GM23338 (cell line): Measurements from ENCODE around the gene DHRS12. TPM values are rescaled to one million over a fixed set of nuclear protein-coding genes. Genes with fewer than 3 reads are reported as not detected.
A peak's percentile ranks its signal among the peaks of the same experiment; 100 is the strongest.

Experiments used
- ATAC-seq: fragments of 200-7000 bp; cut with Tn5 transposase; 3 replicates; pipeline ENCODE4 v1.9.1; 2020
- DNase-seq: peaks from one replicate; pipeline ENCODE4 v3.0.0-alpha.2; 2015; ENCODE audit warnings: low spot score
- H2AFZ ChIP-seq: fragments of 200-600 bp; sonication (generic); 2 replicates; pipeline ENCODE4 v1.8.0; 2016; ENCODE audit warnings: antibody characterized with exemption, mild to moderate bottlenecking, moderate library complexity
- H3F3A ChIP-seq: fragments of 200-600 bp; sonication (generic); replicated peaks from 2 replicates; pipeline ENCODE4 v1.8.0; 2017; ENCODE audit warnings: antibody characterized with exemption, mixed run types, low read depth
- H3K27ac ChIP-seq: fragments of 200-600 bp; sonication (generic); 2 replicates; pipeline ENCODE4 v1.6.1; 2016; ENCODE audit warnings: low read depth
- H3K27me3 ChIP-seq: fragments of 200-600 bp; sonication (generic); 2 replicates; pipeline ENCODE4 v1.8.0; 2016; ENCODE audit warnings: mild to moderate bottlenecking, mixed run types, moderate library complexity; ENCODE audit not compliant: insufficient read depth
- H3K36me3 ChIP-seq: fragments of 200-600 bp; sonication (generic); 2 replicates; pipeline ENCODE4 v1.8.0; 2016; ENCODE audit warnings: mild to moderate bottlenecking; ENCODE audit not compliant: insufficient read depth
- H3K4me1 ChIP-seq: fragments of 200-600 bp; sonication (generic); 2 replicates; pipeline ENCODE4 v1.8.0; 2016; ENCODE audit warnings: mild to moderate bottlenecking, moderate library complexity; ENCODE audit not compliant: insufficient read depth
- H3K4me2 ChIP-seq: fragments of 200-600 bp; sonication (generic); 2 replicates; pipeline ENCODE4 v1.7.1; 2017; ENCODE audit warnings: mixed run types
- H3K4me3 ChIP-seq: fragments of 200-600 bp; sonication (generic); 2 replicates; pipeline ENCODE4 v1.6.1; 2016; ENCODE audit warnings: mixed run types
- H3K79me2 ChIP-seq: fragments of 200-600 bp; sonication (generic); replicated peaks from 2 replicates; pipeline ENCODE4 v1.8.0; 2017; ENCODE audit warnings: mild to moderate bottlenecking; ENCODE audit not compliant: insufficient read depth
- H3K9me2 ChIP-seq: fragments of 200-600 bp; sonication (generic); 2 replicates; pipeline ENCODE4 v1.8.0; 2017; ENCODE audit not compliant: insufficient read depth
- H4K20me1 ChIP-seq: fragments of 200-600 bp; sonication (generic); replicated peaks from 2 replicates; pipeline ENCODE4 v1.8.0; 2017; ENCODE audit warnings: mild to moderate bottlenecking; ENCODE audit not compliant: insufficient read depth
- H3K27ac Mint-ChIP-seq: 2 replicates; pipeline ENCODE4 v1.8.0; 2020; ENCODE audit warnings: inconsistent platforms, mild to moderate bottlenecking, moderate library complexity, mixed read lengths
- H3K27me3 Mint-ChIP-seq: 3 replicates; pipeline ENCODE4 v1.8.0; 2022; ENCODE audit warnings: low read depth, mild to moderate bottlenecking, moderate library complexity, mixed read lengths, inconsistent platforms; ENCODE audit not compliant: insufficient read depth, poor library complexity
- H3K36me3 Mint-ChIP-seq: 3 replicates; pipeline ENCODE4 v1.8.0; 2021; ENCODE audit warnings: low read depth, mild to moderate bottlenecking, inconsistent platforms, moderate library complexity, mixed read lengths
- H3K4me1 Mint-ChIP-seq: 3 replicates; pipeline ENCODE4 v1.8.0; 2020; ENCODE audit warnings: mild to moderate bottlenecking, inconsistent platforms, mixed read lengths
- H3K4me3 Mint-ChIP-seq: 3 replicates; pipeline ENCODE4 v1.8.0; 2021; ENCODE audit warnings: moderate library complexity, mild to moderate bottlenecking, inconsistent platforms, mixed read lengths
- H3K9me3 Mint-ChIP-seq: 3 replicates; pipeline ENCODE4 v1.8.0; 2020; ENCODE audit warnings: moderate library complexity, mild to moderate bottlenecking, inconsistent platforms, mixed read lengths
- JUNB ChIP-seq: IDR thresholded peaks from one replicate; pipeline ENCODE4 v1.6.1; 2016; ENCODE audit warnings: antibody characterized with exemption; ENCODE audit not compliant: unreplicated experiment
- NANOG ChIP-seq: IDR thresholded peaks from 2 replicates; pipeline ENCODE4 v1.6.1; 2016; ENCODE audit warnings: antibody characterized with exemption, borderline replicate concordance
- POLR2AphosphoS5 ChIP-seq: IDR thresholded peaks from 2 replicates; pipeline ENCODE4 v1.6.1; 2016; ENCODE audit warnings: antibody characterized with exemption, low read depth
- REST ChIP-seq: IDR thresholded peaks from one replicate; pipeline ENCODE4 v1.6.1; 2018; ENCODE audit warnings: antibody characterized with exemption; ENCODE audit not compliant: unreplicated experiment
- STAT1 ChIP-seq: IDR thresholded peaks from one replicate; pipeline ENCODE4 v1.6.1; 2016; ENCODE audit warnings: antibody characterized with exemption; ENCODE audit not compliant: unreplicated experiment
- polyA plus RNA-seq: library from polyadenylated mRNA; unstranded; fragments of >200 nt; fragmentation: Nextera tagmentation; extraction: Ambion mirVana; gene quantifications from 2 replicates; pipeline ENCODE4 v1.2.1, GENCODE V29; 2016
- total RNA-seq: library from RNA; depleted of rRNA; stranded (reverse); fragments of >200 nt; shearing (Covaris generic); gene quantifications from 2 replicates; pipeline ENCODE4 v1.2.3, GENCODE V29; 2014
- TF ChIP-seq, protein P1 (sequence below), 2 experiments: fragments of 200-600 bp in 1 of 2; sonication (generic) in 1 of 2; conservative IDR thresholded peaks; 2 replicates each; pipeline versions ENCODE4 v1.5.1 to v1.6.1; 2016 to 2017; ENCODE audit warnings: antibody characterized with exemption in 2 of 2, low read depth in 2 of 2, mild to moderate bottlenecking in 2 of 2, moderate library complexity in 1 of 2

Gene DHRS12
- total and polyA plus RNA-seq, 2 experiments from 2014 or later: 4.6 to 12.2 TPM

GRCh38 chr13:51818781-51819511 is 15.0 kb upstream of the DHRS12 start:
- ATAC-seq (peak; percentile 35), DNase-seq (no peak)
- no peaks in the 10 kb centered on the region for H3K27me3 Mint-ChIP-seq
- H3K4me1 Mint-ChIP-seq: peaks cover 45% of the 10 kb centered on the region
- Histone ChIP-seq H3K4me2 (peak overlapping the region; percentile 64), H3K36me3 (no peaks in the 10 kb centered on the region), H4K20me1 (no peaks in the 10 kb centered on the region), H3F3A (no peaks in the 10 kb centered on the region), H3K4me3 (no peak overlapping the region), H3K27me3 (no peaks in the 10 kb centered on the region), H3K4me1 (peaks cover 31% of the 10 kb centered on the region), H2AFZ (peak overlapping the region; percentile 78; the same call in 1 of the 2 replicates), H3K79me2 (no peaks in the 10 kb centered on the region), H3K27ac (no peak overlapping the region), H3K9me2 (no peaks in the 10 kb centered on the region)
- no peaks in the 10 kb centered on the region for H3K9me3 Mint-ChIP-seq
- H3K27ac Mint-ChIP-seq: no peak overlapping the region; the same call in 1 of the 2 replicates
- no peaks in the 10 kb centered on the region for H3K36me3 Mint-ChIP-seq
- no peak for TF ChIP-seq JUNB
- TF ChIP-seq REST: no peak
- no peak for TF ChIP-seq NANOG
- TF ChIP-seq POLR2AphosphoS5: no peak
- TF ChIP-seq STAT1: no peak
- H3K4me3 Mint-ChIP-seq: no peak overlapping the region

DNA sequence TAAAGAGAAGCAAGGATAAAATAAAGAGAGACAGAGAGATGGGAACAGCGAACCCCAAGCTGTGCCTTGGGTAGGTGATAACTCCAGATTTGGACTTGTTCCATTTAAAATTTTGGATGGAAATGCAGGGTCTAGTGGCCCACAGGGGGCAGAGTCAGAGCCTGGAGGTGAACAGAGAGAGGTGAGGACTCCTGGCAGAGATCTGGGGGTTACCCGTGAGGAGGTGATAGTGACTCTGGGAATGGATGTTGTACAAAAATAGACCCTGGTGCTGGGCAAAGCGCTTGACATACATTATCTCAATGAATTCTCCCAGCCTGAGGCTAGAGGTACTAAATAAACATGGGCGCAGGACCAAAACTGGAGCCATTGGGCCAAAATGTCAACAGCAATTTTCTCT is 14.3 kb upstream of the DHRS12 start:
- peak; percentile 13; the same call in 2 of the 3 replicates for ATAC-seq
- no peak overlapping the region for H3K27ac ChIP-seq
- H3K36me3 ChIP-seq: no peaks in the 10 kb centered on the region
- no peaks in the 10 kb centered on the region for H3F3A ChIP-seq
- no peaks in the 10 kb centered on the region for H4K20me1 ChIP-seq
- no peak overlapping the region for H3K27ac Mint-ChIP-seq
- H3K27me3 Mint-ChIP-seq: no peaks in the 10 kb centered on the region
- H3K4me3 Mint-ChIP-seq: no peak overlapping the region
- no peaks in the 10 kb centered on the region for H3K27me3 ChIP-seq
- no peaks in the 10 kb centered on the region for H3K9me3 Mint-ChIP-seq
- no peaks in the 10 kb centered on the region for H3K79me2 ChIP-seq
- no peak for TF ChIP-seq REST
- TF ChIP-seq, protein P1, sequence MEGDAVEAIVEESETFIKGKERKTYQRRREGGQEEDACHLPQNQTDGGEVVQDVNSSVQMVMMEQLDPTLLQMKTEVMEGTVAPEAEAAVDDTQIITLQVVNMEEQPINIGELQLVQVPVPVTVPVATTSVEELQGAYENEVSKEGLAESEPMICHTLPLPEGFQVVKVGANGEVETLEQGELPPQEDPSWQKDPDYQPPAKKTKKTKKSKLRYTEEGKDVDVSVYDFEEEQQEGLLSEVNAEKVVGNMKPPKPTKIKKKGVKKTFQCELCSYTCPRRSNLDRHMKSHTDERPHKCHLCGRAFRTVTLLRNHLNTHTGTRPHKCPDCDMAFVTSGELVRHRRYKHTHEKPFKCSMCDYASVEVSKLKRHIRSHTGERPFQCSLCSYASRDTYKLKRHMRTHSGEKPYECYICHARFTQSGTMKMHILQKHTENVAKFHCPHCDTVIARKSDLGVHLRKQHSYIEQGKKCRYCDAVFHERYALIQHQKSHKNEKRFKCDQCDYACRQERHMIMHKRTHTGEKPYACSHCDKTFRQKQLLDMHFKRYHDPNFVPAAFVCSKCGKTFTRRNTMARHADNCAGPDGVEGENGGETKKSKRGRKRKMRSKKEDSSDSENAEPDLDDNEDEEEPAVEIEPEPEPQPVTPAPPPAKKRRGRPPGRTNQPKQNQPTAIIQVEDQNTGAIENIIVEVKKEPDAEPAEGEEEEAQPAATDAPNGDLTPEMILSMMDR (conservative IDR thresholded peaks at IDR 0.05; ENCODE audit: low read depth in 2 of 2): peak; percentile 39 to 41; a peak in 2 of 4 replicates
- no peak overlapping the region for H3K4me3 ChIP-seq
- H2AFZ ChIP-seq: 0 out of 2 replicates have a peak overlapping the region, but pooled peaks have one; percentile 28
- H3K4me1 Mint-ChIP-seq: peaks cover 45% of the 10 kb centered on the region
- no peaks in the 10 kb centered on the region for H3K9me2 ChIP-seq
- peaks cover 31% of the 10 kb centered on the region for H3K4me1 ChIP-seq
- no peak overlapping the region for H3K4me2 ChIP-seq
- no peak for DNase-seq
- no peaks in the 10 kb centered on the region for H3K36me3 Mint-ChIP-seq
